Lower leg skin (tissue), 3 donors: ENCODE data around the gene RTTN.

Experiments
- CTCF ChIP-seq, 3 donors: fragments of 450-650 bp; IDR thresholded peaks; one replicate each; pipeline ENCODE4 v1.5.1; 2016; ENCODE audit warnings: antibody characterized with exemption in 3 of 3, mild to moderate bottlenecking in 3 of 3, moderate library complexity in 2 of 3
- POLR2A ChIP-seq, 2 donors: fragments of 450-650 bp; IDR thresholded peaks; one replicate each; pipeline ENCODE4 v1.6.1; 2016 to 2017; ENCODE audit warnings: antibody characterized with exemption in 2 of 2, mild to moderate bottlenecking in 1 of 2, moderate library complexity in 1 of 2

GRCh38 chr18:69969491-69969890, 236.0 kb downstream of the RTTN start:
- TF ChIP-seq CTCF (IDR thresholded peaks at IDR 0.05) (no peak), POLR2A (IDR thresholded peaks at IDR 0.05) (no peak)
